Osteoblast (primary cell): Measurements from ENCODE around the gene ENTPD2. TPM values are rescaled to one million over a fixed set of nuclear protein-coding genes. Genes with fewer than 3 reads are reported as not detected.

Source experiments
- small RNA-seq: library from RNA; depleted of rRNA; stranded (forward); fragments of <200 nt; gene quantifications from one replicate; pipeline ENCODE3, GENCODE V24; 2012
- total RNA-seq: library from RNA; depleted of rRNA; stranded (reverse); fragments of >200 nt; gene quantifications from 2 replicates; pipeline ENCODE4 v1.2.3, GENCODE V29; 2012

The ENTPD2 gene
- total RNA-seq, 1 donor: not detected

Small RNA genes lying within 50 kb of the gene (small RNA-seq; reads per million reads assigned to genes)
- not detected for gene RF00153

Other genes starting within 250 kb of the ENTPD2 start
- gene RABL6, start 246.1 kb downstream of the ENTPD2 start, total RNA-seq: 64.2 and 64.8 TPM in 2 replicates
- gene AJM1, start 211.6 kb downstream of the ENTPD2 start, total RNA-seq: 0.88 and 1.1 TPM in 2 replicates
- 54.2 and 59.0 TPM in 2 replicates for gene PHPT1, start 204.7 kb downstream of the ENTPD2 start, total RNA-seq
- gene MAMDC4, start 201.7 kb downstream of the ENTPD2 start, total RNA-seq: 0.88 and 1.4 TPM in 2 replicates
- gene EDF1, start 187.8 kb downstream of the ENTPD2 start, total RNA-seq: 126 and 173 TPM in 2 replicates
- 6.2 and 6.8 TPM in 2 replicates for gene TRAF2, start 167.5 kb downstream of the ENTPD2 start, total RNA-seq
- gene FBXW5, start 109.3 kb downstream of the ENTPD2 start, total RNA-seq: 143 and 157 TPM in 2 replicates
- gene C8G, start 108.8 kb downstream of the ENTPD2 start, total RNA-seq: 1.2 TPM in 1 of 2 replicates, not detected in the other
- not detected in 2 replicates for gene LCN12, start 101.8 kb downstream of the ENTPD2 start, total RNA-seq
- 37.4 and 57.9 TPM in 2 replicates for gene PTGDS, start 76.6 kb downstream of the ENTPD2 start, total RNA-seq
- 4.4 and 5.4 TPM in 2 replicates for gene LCNL1, start 71.1 kb downstream of the ENTPD2 start, total RNA-seq
- gene PAXX, start 61.6 kb downstream of the ENTPD2 start, total RNA-seq: 13.3 and 16.6 TPM in 2 replicates
- gene CLIC3, start 57.5 kb downstream of the ENTPD2 start, total RNA-seq: 1.5 and 2.5 TPM in 2 replicates
- 19.4 and 20.3 TPM in 2 replicates for gene ABCA2, start 25.8 kb downstream of the ENTPD2 start, total RNA-seq
- not detected in 2 replicates for gene FUT7, start 22.0 kb downstream of the ENTPD2 start, total RNA-seq
- 10.0 and 10.1 TPM in 2 replicates for gene NPDC1, start 7.9 kb downstream of the ENTPD2 start, total RNA-seq
- gene SAPCD2, start 16.5 kb upstream of the ENTPD2 start, total RNA-seq: 0.88 and 1.1 TPM in 2 replicates
- 35.9 and 36.9 TPM in 2 replicates for gene UAP1L1, start 23.5 kb upstream of the ENTPD2 start, total RNA-seq
- 94.1 and 103 TPM in 2 replicates for gene MAN1B1, start 32.9 kb upstream of the ENTPD2 start, total RNA-seq
- gene DPP7, start 60.7 kb upstream of the ENTPD2 start, total RNA-seq: 66.6 and 74.6 TPM in 2 replicates
- not detected in 2 replicates for gene GRIN1, start 85.1 kb upstream of the ENTPD2 start, total RNA-seq
- not detected in 2 replicates for gene LRRC26, start 116.0 kb upstream of the ENTPD2 start, total RNA-seq
- not detected in 2 replicates for gene TMEM210, start 118.0 kb upstream of the ENTPD2 start, total RNA-seq
- 26.2 and 32.9 TPM in 2 replicates for gene ANAPC2, start 134.5 kb upstream of the ENTPD2 start, total RNA-seq
- 52.5 and 59.7 TPM in 2 replicates for gene SSNA1, start 134.6 kb upstream of the ENTPD2 start, total RNA-seq
- gene TPRN, start 146.7 kb upstream of the ENTPD2 start, total RNA-seq: 9.7 and 10.5 TPM in 2 replicates
- 35.4 and 36.9 TPM in 2 replicates for gene TMEM203, start 151.6 kb upstream of the ENTPD2 start, total RNA-seq
- 5.0 and 6.2 TPM in 2 replicates for gene NDOR1, start 151.6 kb upstream of the ENTPD2 start, total RNA-seq
- 0.29 TPM in 1 of 2 replicates, not detected in the other for gene RNF208, start 168.2 kb upstream of the ENTPD2 start, total RNA-seq
- 1.1 and 1.5 TPM in 2 replicates for gene CYSRT1, start 171.1 kb upstream of the ENTPD2 start, total RNA-seq
- under 0.01 TPM in 1 of 2 replicates, not detected in the other for gene RNF224, start 173.4 kb upstream of the ENTPD2 start, total RNA-seq
- not detected in 2 replicates for gene SLC34A3, start 176.8 kb upstream of the ENTPD2 start, total RNA-seq
- gene TUBB4B, start 187.2 kb upstream of the ENTPD2 start, total RNA-seq: 67.7 and 74.0 TPM in 2 replicates
- 0.36 TPM in 1 of 2 replicates, not detected in the other for gene STPG3, start 197.2 kb upstream of the ENTPD2 start, total RNA-seq
- 46.0 and 47.4 TPM in 2 replicates for gene NELFB, start 201.3 kb upstream of the ENTPD2 start, total RNA-seq
- 0.29 and 2.5 TPM in 2 replicates for gene TOR4A, start 223.7 kb upstream of the ENTPD2 start, total RNA-seq
- gene NRARP, start 248.2 kb upstream of the ENTPD2 start, total RNA-seq: under 0.01 TPM in 2 replicates